ENCODE results near the gene TEKTIP1. TPM values are rescaled to one million over a fixed set of nuclear protein-coding genes. Genes with fewer than 3 reads are reported as not detected.

Gene TEKTIP1
- total RNA-seq, 2 experiments from 2014 or later = 8.3 to 9.4 TPM

- CTCF ChIA-PET = no interaction called here
- no peaks in the 10 kb centered on the region for H3K36me3 Mint-ChIP-seq (ENCODE audit: low read depth)
- no peak overlapping the region for H3K27ac Mint-ChIP-seq
- DNase-seq = no peak
- H3K4me1 Mint-ChIP-seq (ENCODE audit: low read depth) = no peaks in the 10 kb centered on the region
- H3K4me3 Mint-ChIP-seq = no peak overlapping the region
- H3K27me3 Mint-ChIP-seq (ENCODE audit: low read depth) = peaks cover 2% of the 10 kb centered on the region
- no peaks in the 10 kb centered on the region for H3K9me3 Mint-ChIP-seq (ENCODE audit: insufficient read depth)
- ATAC-seq = no peak
- POLR2A ChIA-PET = no interaction called here
Observed at GRCh38 chr19:3589949-3590348, 51.0 kb downstream of the TEKTIP1 start.

- no peak for ATAC-seq
- no peak overlapping the region for H3K27ac Mint-ChIP-seq
- H3K4me1 Mint-ChIP-seq (ENCODE audit: low read depth) = no peaks in the 10 kb centered on the region
- no peak for DNase-seq
- H3K27me3 Mint-ChIP-seq (ENCODE audit: low read depth) = peaks cover 2% of the 10 kb centered on the region
- ChIA-PET CTCF (interaction anchor here (0.7 to 1.4 kb wide), 5 partner anchors 9 to 118 kb away, joined by 3 read pairs; no protein-coding TSS in a partner anchor), POLR2A (interaction anchor here (0.7 to 0.9 kb wide), 3 partner anchors 13 to 91 kb away, joined by 3 read pairs; partner anchors contain the start of gene DOHH)
- no peaks in the 10 kb centered on the region for H3K9me3 Mint-ChIP-seq (ENCODE audit: insufficient read depth)
- H3K36me3 Mint-ChIP-seq (ENCODE audit: low read depth) = no peaks in the 10 kb centered on the region
- no peak overlapping the region for H3K4me3 Mint-ChIP-seq
Observed at GRCh38 chr19:3590991-3591659, 52.2 kb downstream of the TEKTIP1 start.

GRCh38 chr19:3591876-3592613 is 53.1 kb downstream of the TEKTIP1 start:
- POLR2A ChIA-PET = interaction anchor here (0.7 to 0.9 kb wide), 2 partner anchors 13 to 16 kb away, joined by 3 read pairs; no protein-coding TSS in a partner anchor
- CTCF ChIA-PET = interaction anchor here (0.8 to 1.4 kb wide), 3 partner anchors 9 to 119 kb away, joined by 3 read pairs; no protein-coding TSS in a partner anchor
- no peaks in the 10 kb centered on the region for H3K4me1 Mint-ChIP-seq (ENCODE audit: low read depth)
- no peak overlapping the region for H3K27ac Mint-ChIP-seq
- H3K36me3 Mint-ChIP-seq (ENCODE audit: low read depth) = no peaks in the 10 kb centered on the region
- H3K9me3 Mint-ChIP-seq (ENCODE audit: insufficient read depth) = no peaks in the 10 kb centered on the region
- DNase-seq (no peak), ATAC-seq (no peak)
- no peak overlapping the region for H3K4me3 Mint-ChIP-seq
- peaks cover 2% of the 10 kb centered on the region for H3K27me3 Mint-ChIP-seq (ENCODE audit: low read depth)

GRCh38 chr19:3593156-3593555 is 54.2 kb downstream of the TEKTIP1 start:
- peaks cover 2% of the 10 kb centered on the region for H3K27me3 Mint-ChIP-seq (ENCODE audit: low read depth)
- no peak overlapping the region for H3K27ac Mint-ChIP-seq
- no peak overlapping the region for H3K4me3 Mint-ChIP-seq
- no peaks in the 10 kb centered on the region for H3K9me3 Mint-ChIP-seq (ENCODE audit: insufficient read depth)
- H3K36me3 Mint-ChIP-seq (ENCODE audit: low read depth) = no peaks in the 10 kb centered on the region
- POLR2A ChIA-PET = no interaction called here
- CTCF ChIA-PET = no interaction called here
- ATAC-seq (no peak), DNase-seq (no peak)
- no peaks in the 10 kb centered on the region for H3K4me1 Mint-ChIP-seq (ENCODE audit: low read depth)

Other genes starting within 250 kb of the TEKTIP1 start
- gene NFIC, start 172.6 kb upstream of the TEKTIP1 start, total RNA-seq = 10 to 100 TPM; 13.4 to 14.0 TPM
- gene SMIM24, start 58.6 kb upstream of the TEKTIP1 start, total RNA-seq = 1 to 10 TPM; 2.5 to 3.5 TPM
- not detected for gene SMIM44, start 55.7 kb upstream of the TEKTIP1 start, total RNA-seq
- gene DOHH, start 38.5 kb upstream of the TEKTIP1 start, total RNA-seq = 10 to 100 TPM; 14.6 to 16.1 TPM
- gene FZR1, start 32.9 kb upstream of the TEKTIP1 start, total RNA-seq = 10 to 100 TPM; 72.7 to 81.6 TPM
- gene MFSD12, start 18.4 kb downstream of the TEKTIP1 start, total RNA-seq = 10 to 100 TPM; 61.0 to 63.5 TPM
- 10 to 100 TPM; 45.0 to 51.2 TPM for gene HMG20B, start 33.8 kb downstream of the TEKTIP1 start, total RNA-seq
- gene GIPC3, start 46.3 kb downstream of the TEKTIP1 start, total RNA-seq = under 1 TPM; 0.26 to 0.31 TPM
- gene TBXA2R, start 67.7 kb downstream of the TEKTIP1 start, total RNA-seq = 1 to 10 TPM; 2.6 to 2.8 TPM
- gene CACTIN, start 87.6 kb downstream of the TEKTIP1 start, total RNA-seq = 10 to 100 TPM; 31.2 to 37.0 TPM
- gene PIP5K1C, start 161.3 kb downstream of the TEKTIP1 start, total RNA-seq = 10 to 100 TPM; 19.7 to 20.0 TPM
- 1 to 10 TPM; 1.3 TPM for gene TJP3, start 169.2 kb downstream of the TEKTIP1 start, total RNA-seq
- 10 to 100 TPM; 39.6 to 40.5 TPM for gene APBA3, start 222.5 kb downstream of the TEKTIP1 start, total RNA-seq
- gene MRPL54, start 223.5 kb downstream of the TEKTIP1 start, total RNA-seq = 10 to 100 TPM; 66.9 to 71.4 TPM
- gene RAX2, start 233.1 kb downstream of the TEKTIP1 start, total RNA-seq = not detected
- 10 to 100 TPM; 39.9 to 44.0 TPM for gene MATK, start 247.2 kb downstream of the TEKTIP1 start, total RNA-seq